ENCODE measurements around the gene BICC1.

Gene BICC1

GRCh38 chr10:58508316-58508715 is 4.4 kb upstream of the BICC1 start:
- no peak for TF ChIP-seq ZNF274 (IDR thresholded peaks at IDR 0.05; ENCODE audit: low read depth, low read length)

GRCh38 chr10:58511765-58512490 is 744 bp upstream of the BICC1 start:
- no peak overlapping the region for H3K4me3 ChIP-seq (ENCODE audit: low read length)
- TF ChIP-seq ZNF274 (IDR thresholded peaks at IDR 0.05; ENCODE audit: low read depth, low read length) = no peak

More at GRCh38 chr10:58508316-58508715, 4.4 kb upstream of the BICC1 start:
- H3K4me3 ChIP-seq (ENCODE audit: low read length) = no peak overlapping the region

GRCh38 chr10:58513188-58514110 is 777 bp downstream of the BICC1 start:
- no peak for TF ChIP-seq ZNF274 (IDR thresholded peaks at IDR 0.05; ENCODE audit: low read depth, low read length)
- H3K4me3 ChIP-seq (ENCODE audit: low read length) = peak overlapping the region; percentile 41

- no peak for TF ChIP-seq ZNF274 (IDR thresholded peaks at IDR 0.05; ENCODE audit: low read depth, low read length)
- no peak overlapping the region; the same call in 1 of the 2 replicates for H3K4me3 ChIP-seq (ENCODE audit: low read length)
These were observed 1.6 kb downstream of the BICC1 start for GRCh38 chr10:58514111-58514770.

- no peak for TF ChIP-seq ZNF274 (IDR thresholded peaks at IDR 0.05; ENCODE audit: low read depth, low read length)
- H3K4me3 ChIP-seq (ENCODE audit: low read length) = no peak overlapping the region
These were observed 2.7 kb downstream of the BICC1 start for GRCh38 chr10:58515291-58515941.

GRCh38 chr10:58516119-58516518 is 3.4 kb downstream of the BICC1 start:
- no peak overlapping the region for H3K4me3 ChIP-seq (ENCODE audit: low read length)
- no peak for TF ChIP-seq ZNF274 (IDR thresholded peaks at IDR 0.05; ENCODE audit: low read depth, low read length)

GRCh38 chr10:58516671-58517070 is 4.0 kb downstream of the BICC1 start:
- H3K4me3 ChIP-seq (ENCODE audit: low read length) = no peak overlapping the region
- no peak for TF ChIP-seq ZNF274 (IDR thresholded peaks at IDR 0.05; ENCODE audit: low read depth, low read length)

GRCh38 chr10:58517081-58517480 is 4.4 kb downstream of the BICC1 start:
- H3K4me3 ChIP-seq (ENCODE audit: low read length) = no peak overlapping the region

GRCh38 chr10:58517491-58518355 is 5.1 kb downstream of the BICC1 start:
- H3K4me3 ChIP-seq (ENCODE audit: low read length) = no peak overlapping the region
- TF ChIP-seq ZNF274 (IDR thresholded peaks at IDR 0.05; ENCODE audit: low read depth, low read length) = no peak

More at GRCh38 chr10:58517081-58517480, 4.4 kb downstream of the BICC1 start:
- no peak for TF ChIP-seq ZNF274 (IDR thresholded peaks at IDR 0.05; ENCODE audit: low read depth, low read length)

GRCh38 chr10:58518775-58519174 is 6.1 kb downstream of the BICC1 start:
- H3K4me3 ChIP-seq (ENCODE audit: low read length) = no peak overlapping the region

GRCh38 chr10:58529077-58529728 is 16.5 kb downstream of the BICC1 start:
- TF ChIP-seq ZNF274 (IDR thresholded peaks at IDR 0.05; ENCODE audit: low read depth, low read length) = no peak

More at GRCh38 chr10:58518775-58519174, 6.1 kb downstream of the BICC1 start:
- TF ChIP-seq ZNF274 (IDR thresholded peaks at IDR 0.05; ENCODE audit: low read depth, low read length) = no peak

GRCh38 chr10:58531084-58531695 is 18.5 kb downstream of the BICC1 start:
- TF ChIP-seq ZNF274 (IDR thresholded peaks at IDR 0.05; ENCODE audit: low read depth, low read length) = no peak
- no peak overlapping the region for H3K4me3 ChIP-seq (ENCODE audit: low read length)

More at GRCh38 chr10:58529077-58529728, 16.5 kb downstream of the BICC1 start:
- H3K4me3 ChIP-seq (ENCODE audit: low read length) = no peak overlapping the region
